OCI-LY3 (cell line): ENCODE measurements around the gene OR8D2.

Experiments used
- EZH2phosphoT487 ChIP-seq: fragments of 200-600 bp; shearing (Covaris generic); IDR thresholded peaks from 2 replicates; pipeline ENCODE4 v1.6.1; 2018; ENCODE audit warnings: antibody characterized with exemption, mixed run types, low read depth
- TF ChIP-seq, protein P1 (sequence below): fragments of 200-600, 300-600 bp; sonication (generic); IDR thresholded peaks from 2 replicates; pipeline ENCODE4 v1.5.1; 2014; ENCODE audit warnings: antibody characterized with exemption, low read length, low read depth

DNA sequence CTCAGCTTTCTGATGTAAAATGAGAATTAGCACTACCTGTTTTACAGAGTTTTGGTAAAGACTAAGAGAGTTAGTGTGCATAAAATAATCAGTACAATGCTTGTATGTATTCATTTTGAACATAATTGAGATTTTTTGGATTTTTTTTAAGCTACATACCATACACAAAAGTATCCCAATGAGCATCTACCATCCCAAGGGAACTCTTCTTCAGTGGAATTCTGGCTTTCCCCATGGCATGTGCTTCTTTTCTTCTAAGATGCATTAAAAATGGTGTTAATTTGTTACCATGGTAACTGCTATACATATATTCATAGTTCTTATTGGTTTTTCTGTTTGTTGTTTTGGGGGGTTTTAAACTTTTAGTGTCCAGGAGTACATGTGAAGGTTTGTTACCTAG is 24.0 kb downstream of the OR8D2 start:
- TF ChIP-seq, protein P1, sequence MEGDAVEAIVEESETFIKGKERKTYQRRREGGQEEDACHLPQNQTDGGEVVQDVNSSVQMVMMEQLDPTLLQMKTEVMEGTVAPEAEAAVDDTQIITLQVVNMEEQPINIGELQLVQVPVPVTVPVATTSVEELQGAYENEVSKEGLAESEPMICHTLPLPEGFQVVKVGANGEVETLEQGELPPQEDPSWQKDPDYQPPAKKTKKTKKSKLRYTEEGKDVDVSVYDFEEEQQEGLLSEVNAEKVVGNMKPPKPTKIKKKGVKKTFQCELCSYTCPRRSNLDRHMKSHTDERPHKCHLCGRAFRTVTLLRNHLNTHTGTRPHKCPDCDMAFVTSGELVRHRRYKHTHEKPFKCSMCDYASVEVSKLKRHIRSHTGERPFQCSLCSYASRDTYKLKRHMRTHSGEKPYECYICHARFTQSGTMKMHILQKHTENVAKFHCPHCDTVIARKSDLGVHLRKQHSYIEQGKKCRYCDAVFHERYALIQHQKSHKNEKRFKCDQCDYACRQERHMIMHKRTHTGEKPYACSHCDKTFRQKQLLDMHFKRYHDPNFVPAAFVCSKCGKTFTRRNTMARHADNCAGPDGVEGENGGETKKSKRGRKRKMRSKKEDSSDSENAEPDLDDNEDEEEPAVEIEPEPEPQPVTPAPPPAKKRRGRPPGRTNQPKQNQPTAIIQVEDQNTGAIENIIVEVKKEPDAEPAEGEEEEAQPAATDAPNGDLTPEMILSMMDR = no peak
- no peak for TF ChIP-seq EZH2phosphoT487
